T-helper 17 cell (primary cell): Measurements from ENCODE around the gene TUBA3D. TPM values are rescaled to one million over a fixed set of nuclear protein-coding genes. Genes with fewer than 3 reads are reported as not detected.
"Not testable (repeated sequence)": the region's sequence is repeated elsewhere in the genome, so short reads cannot be mapped to it uniquely, and the experiment has no call there.

ENCODE experiments used
- ATAC-seq: fragments of 150-1000 bp; cut with Tn5 transposase; 2 replicates; pipeline ENCODE4 v1.10.0; 2021; ENCODE audit warnings: mild to moderate bottlenecking, moderate library complexity
- DNase-seq, 3 donors: peaks; one replicate each; pipeline versions ENCODE4 v3.0.0 to v3.0.0-alpha.2; 2020 to 2021
- H3K9me3 ChIP-seq: one replicate; pipeline ENCODE4 v1.7.0; 2013; ENCODE audit warnings: low read length, mild to moderate bottlenecking; ENCODE audit not compliant: control insufficient read depth, poor library complexity, severe bottlenecking
- H3K27ac Mint-ChIP-seq: one replicate; pipeline ENCODE4 v1.8.0; 2022; ENCODE audit warnings: mild to moderate bottlenecking, moderate library complexity, mixed read lengths
- H3K27me3 Mint-ChIP-seq: one replicate; pipeline ENCODE4 v1.8.0; 2022; ENCODE audit warnings: mixed read lengths
- H3K36me3 Mint-ChIP-seq: one replicate; pipeline ENCODE4 v1.8.0; 2022; ENCODE audit warnings: low read depth, mixed read lengths
- H3K4me1 Mint-ChIP-seq: one replicate; pipeline ENCODE4 v1.8.0; 2022; ENCODE audit warnings: mild to moderate bottlenecking, mixed read lengths
- H3K4me3 Mint-ChIP-seq: one replicate; pipeline ENCODE4 v1.8.0; 2022; ENCODE audit warnings: mild to moderate bottlenecking, moderate library complexity, mixed read lengths
- total RNA-seq, 4 donors: library from RNA in 2 of 4; stranded (reverse) in 2 of 4; gene quantifications; one replicate each; pipeline ENCODE4 v1.2.3 and lab custom pipeline; 2022 to 2026

The TUBA3D gene
- total RNA-seq, 2 donors from 2014 or later, result not detected

DNA sequence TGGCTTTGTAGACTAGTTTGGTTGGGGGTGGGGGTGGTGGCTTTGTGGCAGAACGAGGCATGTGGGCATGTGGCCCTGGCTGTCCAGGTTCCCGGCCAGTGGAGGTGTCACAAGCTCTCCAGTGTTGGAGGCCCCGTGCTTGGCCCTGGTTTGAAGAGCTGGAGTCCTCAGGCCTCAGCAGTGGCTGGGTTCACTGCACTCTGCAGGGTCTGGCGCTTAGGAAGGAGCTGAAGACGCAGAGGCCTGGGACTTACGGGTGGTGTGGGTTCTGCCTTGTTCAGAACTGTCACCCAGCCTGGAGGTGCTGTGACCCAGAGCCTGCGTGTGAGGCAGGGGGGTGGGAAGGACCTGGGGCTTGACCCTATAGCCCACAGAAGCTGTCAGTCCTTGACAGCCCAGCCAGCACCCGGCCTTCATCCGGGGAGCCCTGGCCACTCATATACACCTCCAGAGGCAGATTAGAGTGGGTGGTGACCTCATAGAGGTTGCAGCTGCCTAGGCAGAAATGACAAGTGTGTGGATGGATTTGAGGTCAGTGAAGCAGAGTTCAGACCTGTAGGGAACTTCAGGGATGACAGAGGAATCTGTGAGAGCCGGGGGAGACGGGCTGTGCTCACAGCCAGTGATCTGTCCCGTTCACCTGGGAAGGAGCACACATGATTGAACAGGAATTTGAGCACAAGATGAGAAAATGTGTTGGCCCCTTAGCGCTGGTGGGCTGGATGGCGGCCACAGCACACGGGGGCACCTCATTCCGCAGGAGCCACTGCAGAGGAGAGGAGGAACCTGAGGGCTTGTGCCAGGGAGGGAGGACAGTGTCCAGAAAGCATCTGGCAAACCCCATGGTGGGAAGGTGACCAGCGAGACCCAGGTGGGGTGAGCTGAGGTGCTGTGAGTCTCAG is 36.3 kb downstream of the TUBA3D start:
- DNase-seq, H3K4me1 Mint-ChIP-seq, H3K27me3 Mint-ChIP-seq, H3K9me3 ChIP-seq, ATAC-seq, H3K36me3 Mint-ChIP-seq: not testable (repeated sequence)
- Mint-ChIP-seq H3K27ac (peak overlapping the region; percentile 34), H3K4me3 (peak overlapping the region; percentile 7)

- not testable (repeated sequence) for H3K4me1 Mint-ChIP-seq, H3K4me3 Mint-ChIP-seq, H3K27ac Mint-ChIP-seq, DNase-seq, ATAC-seq, H3K27me3 Mint-ChIP-seq, H3K9me3 ChIP-seq, H3K36me3 Mint-ChIP-seq
These were observed 38.7 kb downstream of the TUBA3D start for GRCh38 chr2:131514408-131515166.

GRCh38 chr2:131515235-131515634 is 39.3 kb downstream of the TUBA3D start:
- DNase-seq, H3K9me3 ChIP-seq, H3K4me1 Mint-ChIP-seq, H3K36me3 Mint-ChIP-seq, H3K27me3 Mint-ChIP-seq, H3K27ac Mint-ChIP-seq, H3K4me3 Mint-ChIP-seq, ATAC-seq: not testable (repeated sequence)

GRCh38 chr2:131516011-131516410 is 40.1 kb downstream of the TUBA3D start:
- Mint-ChIP-seq H3K27ac (no peak overlapping the region), H3K27me3 (no peaks in the 10 kb centered on the region), H3K36me3 (peaks cover 4% of the 10 kb centered on the region), H3K4me3 (no peak overlapping the region), H3K4me1 (peaks cover 3% of the 10 kb centered on the region)
- DNase-seq, result no peak
- no peak for ATAC-seq
- H3K9me3 ChIP-seq, result no peaks in the 10 kb centered on the region

DNA sequence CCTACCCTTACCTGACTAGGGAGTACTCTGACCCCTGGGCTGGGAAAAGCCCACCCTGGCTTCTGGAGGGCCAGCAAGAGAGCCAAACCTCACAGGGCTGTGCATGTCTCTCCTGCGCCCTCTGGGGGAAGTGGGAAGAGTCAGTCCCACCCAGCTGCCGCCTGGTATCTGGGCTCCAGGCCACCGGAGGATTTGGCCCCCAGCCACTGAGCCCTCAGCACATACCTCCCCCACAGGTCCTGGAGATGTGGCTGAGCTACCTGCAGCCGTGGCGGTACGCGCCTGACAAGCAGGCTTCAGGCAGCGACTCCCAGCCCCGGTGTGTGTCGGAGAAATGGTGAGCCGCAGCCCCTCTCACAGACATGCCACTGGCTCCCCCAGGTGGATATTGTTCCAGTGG is 40.7 kb downstream of the TUBA3D start:
- not testable (repeated sequence) for H3K27ac Mint-ChIP-seq, H3K36me3 Mint-ChIP-seq, H3K9me3 ChIP-seq, H3K4me3 Mint-ChIP-seq, DNase-seq, H3K27me3 Mint-ChIP-seq, H3K4me1 Mint-ChIP-seq
- ATAC-seq, result peak; percentile 9

DNA sequence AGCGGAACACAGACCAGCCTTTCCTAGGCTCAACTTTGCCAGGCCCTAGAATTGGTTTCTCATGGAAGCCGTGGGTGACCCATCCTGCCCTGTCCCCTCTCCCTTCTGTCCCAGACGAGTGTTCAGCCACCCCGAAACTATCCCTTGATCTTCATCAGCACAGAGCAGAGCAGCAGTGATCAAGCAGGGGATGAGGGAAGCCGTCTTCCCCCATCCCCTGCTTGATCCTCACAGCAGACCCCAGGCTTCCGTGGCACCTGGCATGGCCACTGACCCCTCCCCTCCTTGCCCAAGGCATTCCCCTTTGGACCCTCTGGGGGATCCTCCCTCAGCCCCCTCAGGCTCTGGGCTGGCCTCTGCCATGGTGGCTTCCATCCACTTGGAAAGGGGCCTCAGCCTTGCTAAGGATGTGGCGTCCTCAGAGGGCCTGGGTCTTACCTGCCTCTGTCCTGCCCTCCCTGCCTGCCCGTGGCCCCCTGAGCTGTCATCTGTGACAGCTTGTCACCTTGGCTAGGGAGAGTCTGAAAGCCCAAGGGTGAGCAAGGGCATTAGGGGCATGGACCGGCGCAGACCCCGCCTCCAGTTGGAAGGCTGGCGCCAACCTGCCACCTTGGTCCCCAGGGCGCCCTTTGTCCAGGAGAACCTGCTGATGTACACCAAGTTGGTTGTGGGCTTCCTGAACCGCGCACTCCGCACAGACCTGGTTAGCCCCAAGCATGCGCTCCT is 41.4 kb downstream of the TUBA3D start:
- peaks cover 2% of the 10 kb centered on the region for H3K4me1 Mint-ChIP-seq
- DNase-seq (no peak), ATAC-seq (no peak)
- H3K27me3 Mint-ChIP-seq, result no peaks in the 10 kb centered on the region
- no peak overlapping the region for H3K27ac Mint-ChIP-seq
- H3K4me3 Mint-ChIP-seq, result no peak overlapping the region
- H3K36me3 Mint-ChIP-seq, result peaks cover 3% of the 10 kb centered on the region
- H3K9me3 ChIP-seq, result no peaks in the 10 kb centered on the region

GRCh38 chr2:131517856-131518255 is 41.9 kb downstream of the TUBA3D start:
- H3K27ac Mint-ChIP-seq, H3K9me3 ChIP-seq, ATAC-seq, H3K4me1 Mint-ChIP-seq, H3K27me3 Mint-ChIP-seq, H3K4me3 Mint-ChIP-seq, H3K36me3 Mint-ChIP-seq, DNase-seq: not testable (repeated sequence)

- not testable (repeated sequence) for ATAC-seq, H3K4me1 Mint-ChIP-seq, H3K36me3 Mint-ChIP-seq, H3K9me3 ChIP-seq, H3K27ac Mint-ChIP-seq, DNase-seq, H3K27me3 Mint-ChIP-seq, H3K4me3 Mint-ChIP-seq
These were observed 42.6 kb downstream of the TUBA3D start for GRCh38 chr2:131518531-131518930.

DNA sequence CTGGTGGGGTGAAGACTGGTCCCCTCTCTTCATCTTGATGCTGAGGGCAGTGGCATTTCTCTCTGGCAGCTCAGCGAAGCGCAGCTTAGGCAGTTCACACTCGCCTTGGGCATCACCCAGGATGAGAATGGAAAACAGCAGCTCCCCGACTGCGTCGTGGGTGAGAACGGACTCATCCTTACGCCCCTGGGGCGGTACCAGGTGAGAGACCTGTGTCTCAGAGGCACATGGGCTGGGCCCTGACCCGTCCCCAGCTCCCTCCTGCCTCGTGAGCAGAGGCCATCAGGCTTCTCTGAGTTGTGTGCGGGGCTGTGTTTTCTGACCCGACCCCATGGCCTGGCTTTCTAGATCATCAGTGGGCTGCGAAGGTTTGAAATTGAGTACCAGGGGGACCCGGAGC is 43.5 kb downstream of the TUBA3D start:
- H3K36me3 Mint-ChIP-seq, result no peaks in the 10 kb centered on the region
- H3K4me1 Mint-ChIP-seq, result no peaks in the 10 kb centered on the region
- no peak overlapping the region for H3K4me3 Mint-ChIP-seq
- no peak overlapping the region for H3K27ac Mint-ChIP-seq
- no peak for ATAC-seq
- no peak for DNase-seq
- no peaks in the 10 kb centered on the region for H3K9me3 ChIP-seq
- H3K27me3 Mint-ChIP-seq, result no peaks in the 10 kb centered on the region

DNA sequence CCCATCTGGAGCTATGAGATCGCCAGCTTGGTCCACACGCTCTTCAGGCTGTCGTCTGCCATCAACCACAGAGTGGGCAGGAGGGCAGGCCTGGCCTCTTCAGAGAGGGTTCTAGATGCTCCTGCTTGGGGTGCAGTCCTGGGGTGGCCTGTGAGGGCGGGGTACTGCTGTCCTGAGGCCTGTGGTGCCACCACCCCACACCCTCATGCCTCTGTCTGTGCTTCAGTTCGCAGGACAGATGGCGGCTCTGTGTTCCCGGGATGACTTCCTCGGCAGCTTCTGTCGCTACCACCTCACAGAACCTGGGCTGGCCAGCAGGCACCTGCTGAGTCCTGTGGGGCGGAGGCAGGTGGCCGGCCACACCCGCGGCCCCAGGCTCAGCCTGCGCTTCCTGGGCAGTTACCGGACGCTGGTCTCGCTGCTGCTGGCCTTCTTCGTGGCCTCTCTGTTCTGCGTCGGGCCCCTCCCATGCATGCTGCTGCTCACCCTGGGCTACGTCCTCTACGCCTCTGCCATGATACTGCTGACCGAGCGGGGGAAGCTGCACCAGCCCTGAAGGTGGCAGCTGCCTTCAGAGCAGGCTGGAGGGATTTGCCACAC is 44.1 kb downstream of the TUBA3D start:
- H3K27ac Mint-ChIP-seq, ATAC-seq: not testable (repeated sequence)
- H3K4me3 Mint-ChIP-seq, result peak overlapping the region; percentile 7

GRCh38 chr2:131520526-131520925 is 44.6 kb downstream of the TUBA3D start:
- ATAC-seq, result no peak
- Mint-ChIP-seq H3K4me1 (no peaks in the 10 kb centered on the region), H3K4me3 (no peak overlapping the region), H3K36me3 (no peaks in the 10 kb centered on the region), H3K27ac (no peak overlapping the region), H3K27me3 (no peaks in the 10 kb centered on the region)
- DNase-seq, result no peak
- no peaks in the 10 kb centered on the region for H3K9me3 ChIP-seq

More for the DNA sequence above, 44.1 kb downstream of the TUBA3D start:
- H3K36me3 Mint-ChIP-seq, DNase-seq, H3K27me3 Mint-ChIP-seq, H3K4me1 Mint-ChIP-seq, H3K9me3 ChIP-seq: not testable (repeated sequence)

DNA sequence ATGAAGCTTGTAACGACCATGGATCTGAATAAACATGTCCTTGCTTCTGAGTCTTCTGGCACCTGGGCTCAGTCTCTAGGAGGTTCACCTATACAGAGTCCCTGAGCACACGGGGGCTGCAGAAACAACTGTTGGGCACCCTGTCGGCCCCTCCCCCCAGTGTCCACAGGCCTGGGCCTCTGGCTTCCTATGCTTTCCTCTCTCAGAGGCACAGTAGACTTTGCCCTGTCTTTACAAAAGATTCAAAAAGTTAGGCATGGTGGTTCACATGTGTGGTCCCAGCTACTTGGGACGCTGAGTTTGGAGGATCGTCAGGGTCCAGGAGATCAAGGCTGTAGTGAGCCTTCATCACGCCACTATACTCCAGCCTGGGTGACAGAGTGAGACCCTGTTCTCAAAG is 45.6 kb downstream of the TUBA3D start:
- H3K4me3 Mint-ChIP-seq, ATAC-seq, H3K27me3 Mint-ChIP-seq, H3K9me3 ChIP-seq, DNase-seq, H3K36me3 Mint-ChIP-seq, H3K4me1 Mint-ChIP-seq: not testable (repeated sequence)
- peak overlapping the region; percentile 80 for H3K27ac Mint-ChIP-seq
